ENCODE measurements around the gene IL17B. TPM values are rescaled to one million over a fixed set of nuclear protein-coding genes. Genes with fewer than 3 reads are reported as not detected.

The IL17B gene
- total and polyA plus RNA-seq, 2 experiments from 2014 or later = not detected

MicroRNA genes within 50 kb of the gene (microRNA counts, 767-probe panel; counts per million panel counts)
- not detected for microRNA hsa-miR-143-3p

Other genes with a start within 250 kb of the IL17B start
- gene ABLIM3, start 237.8 kb downstream of the IL17B start, total RNA-seq (2014; rRNA removed; shearing (Covaris generic)) = 0.23 and 2.2 TPM in 2 replicates
- 0.19 and 0.31 TPM in 2 replicates for gene ABLIM3, start 237.8 kb downstream of the IL17B start, polyA plus RNA-seq (2016; fragmentation: Nextera tagmentation; extraction: Ambion mirVana)
- 4.7 and 5.7 TPM in 2 replicates for gene AFAP1L1, start 107.4 kb downstream of the IL17B start, total RNA-seq (2014; rRNA removed; shearing (Covaris generic))
- 2.8 and 3.2 TPM in 2 replicates for gene AFAP1L1, start 107.4 kb downstream of the IL17B start, polyA plus RNA-seq (2016; fragmentation: Nextera tagmentation; extraction: Ambion mirVana)
- gene GRPEL2, start 33.8 kb downstream of the IL17B start, total RNA-seq (2014; rRNA removed; shearing (Covaris generic)) = 58.8 and 62.2 TPM in 2 replicates
- 15.5 and 20.2 TPM in 2 replicates for gene GRPEL2, start 33.8 kb downstream of the IL17B start, polyA plus RNA-seq (2016; fragmentation: Nextera tagmentation; extraction: Ambion mirVana)
- gene PCYOX1L, start 21.2 kb downstream of the IL17B start, total RNA-seq (2014; rRNA removed; shearing (Covaris generic)) = 10.6 and 14.7 TPM in 2 replicates
- 5.9 and 6.7 TPM in 2 replicates for gene PCYOX1L, start 21.2 kb downstream of the IL17B start, polyA plus RNA-seq (2016; fragmentation: Nextera tagmentation; extraction: Ambion mirVana)
- gene CSNK1A1, start 172.1 kb upstream of the IL17B start, total RNA-seq (2014; rRNA removed; shearing (Covaris generic)) = 233 and 235 TPM in 2 replicates
- gene CSNK1A1, start 172.1 kb upstream of the IL17B start, polyA plus RNA-seq (2016; fragmentation: Nextera tagmentation; extraction: Ambion mirVana) = 110 and 114 TPM in 2 replicates
- gene ARHGEF37, start 202.2 kb upstream of the IL17B start, total RNA-seq (2014; rRNA removed; shearing (Covaris generic)) = 0.12 and 0.14 TPM in 2 replicates
- 0.78 and 0.79 TPM in 2 replicates for gene ARHGEF37, start 202.2 kb upstream of the IL17B start, polyA plus RNA-seq (2016; fragmentation: Nextera tagmentation; extraction: Ambion mirVana)

Measured in GM23338 (cell line).